Suppressor macrophage treated with lipopolysaccharide for 4 hours (primary cell): ENCODE measurements around the gene CNGB1.

Experiments used
- DNase-seq: peaks from one replicate; pipeline ENCODE4 v3.0.0-alpha.2; 2020

Gene CNGB1

GRCh38 chr16:57970319-57970718, 609 bp downstream of the CNGB1 start:
- no peak for DNase-seq

- no peak for DNase-seq
Measured at GRCh38 chr16:57969451-57970123, 1.3 kb downstream of the CNGB1 start.

- no peak for DNase-seq
Measured at GRCh38 chr16:57967916-57968315, 3.0 kb downstream of the CNGB1 start.

GRCh38 chr16:57966986-57967385, 3.9 kb downstream of the CNGB1 start:
- no peak for DNase-seq

GRCh38 chr16:57966204-57966771, 4.6 kb downstream of the CNGB1 start:
- DNase-seq: no peak

GRCh38 chr16:57964157-57964700, 6.7 kb downstream of the CNGB1 start:
- DNase-seq: no peak

- DNase-seq: no peak
Measured at GRCh38 chr16:57962756-57963155, 8.2 kb downstream of the CNGB1 start.

- DNase-seq: no peak
Measured at GRCh38 chr16:57962046-57962445, 8.9 kb downstream of the CNGB1 start.

- DNase-seq: no peak
Measured at GRCh38 chr16:57961538-57961937, 9.4 kb downstream of the CNGB1 start.

GRCh38 chr16:57960826-57961472, 10.0 kb downstream of the CNGB1 start:
- DNase-seq: no peak

- DNase-seq: no peak
Measured at GRCh38 chr16:57960310-57960709, 10.6 kb downstream of the CNGB1 start.

GRCh38 chr16:57959804-57960203, 11.1 kb downstream of the CNGB1 start:
- no peak for DNase-seq

GRCh38 chr16:57959121-57959520, 11.8 kb downstream of the CNGB1 start:
- no peak for DNase-seq

- no peak for DNase-seq
Measured at GRCh38 chr16:57958544-57958943, 12.4 kb downstream of the CNGB1 start.

GRCh38 chr16:57957673-57958392, 13.1 kb downstream of the CNGB1 start:
- DNase-seq: no peak

- no peak for DNase-seq
Measured at GRCh38 chr16:57956924-57957672, 13.8 kb downstream of the CNGB1 start.

GRCh38 chr16:57956270-57956808, 14.6 kb downstream of the CNGB1 start:
- no peak for DNase-seq

- no peak for DNase-seq
Measured at GRCh38 chr16:57955572-57956188, 15.2 kb downstream of the CNGB1 start.

- no peak for DNase-seq
Measured at GRCh38 chr16:57953857-57954256, 17.1 kb downstream of the CNGB1 start.

- DNase-seq: no peak
Measured at GRCh38 chr16:57952909-57953308, 18.0 kb downstream of the CNGB1 start.

GRCh38 chr16:57951204-57951960, 19.5 kb downstream of the CNGB1 start:
- DNase-seq: no peak
